B cell (primary cell): Measurements from ENCODE around the gene GPR25. TPM values are rescaled to one million over a fixed set of nuclear protein-coding genes. Genes with fewer than 3 reads are reported as not detected.

Experiments
- ATAC-seq: fragments of 200-7000 bp; cut with Tn5 transposase; one replicate; pipeline ENCODE4 v1.10.0; 2021; ENCODE audit warnings: low read depth, mild to moderate bottlenecking, moderate number of reproducible peaks, moderate library complexity
- CTCF ChIA-PET: fragments of 350-600 bp; sonication (Branson Sonifier 250); formaldehyde crosslinking; loops from one replicate; lab custom pipeline; 2021; ENCODE audit warnings: antibody characterized with exemption, inconsistent platforms; lab: Charles Lee
- POLR2A ChIA-PET: fragments of 350-600 bp; sonication (Branson Sonifier 250); formaldehyde crosslinking; loops from one replicate; lab custom pipeline; 2021; ENCODE audit warnings: antibody characterized with exemption; lab: Charles Lee
- DNase-seq: peaks from one replicate; pipeline ENCODE4 v3.0.0; 2013
- H2AFZ ChIP-seq: 2 replicates; pipeline ENCODE4 v1.6.1; 2012; ENCODE audit warnings: mild to moderate bottlenecking, low read depth, low read length; ENCODE audit not compliant: insufficient read depth, poor library complexity, severe bottlenecking
- H3K27ac ChIP-seq, 2 donors: 1 replicate in 1 of 2; 2 replicates in 1 of 2; pipeline ENCODE4 v1.5.1; 2012 to 2013; ENCODE audit warnings: low read length in 2 of 2, mild to moderate bottlenecking in 2 of 2, moderate library complexity in 1 of 2
- H3K27me3 ChIP-seq, 4 experiments: fragments of 200-600 bp in 1 of 4; sonication (generic) in 1 of 4; replicated peaks in 1 of 4; 1 replicate in 2 of 4; 2 replicates in 2 of 4; pipeline versions ENCODE4 v1.6.1 to v1.7.0; 2013 to 2016; ENCODE audit warnings: low read length in 3 of 4, mild to moderate bottlenecking in 2 of 4, mixed read lengths in 1 of 4, moderate library complexity in 1 of 4; ENCODE audit not compliant: insufficient read depth in 4 of 4, control insufficient read depth in 3 of 4; ENCODE audit errors: control extremely low read depth in 1 of 4
- H3K36me3 ChIP-seq, 2 experiments: replicated peaks in 1 of 2; 1 replicate in 1 of 2; 2 replicates in 1 of 2; pipeline versions ENCODE4 v1.6.1 to v1.7.1; 2013; ENCODE audit warnings: low read length in 1 of 2; ENCODE audit not compliant: insufficient read depth in 2 of 2, control insufficient read depth in 1 of 2; ENCODE audit errors: control extremely low read depth in 1 of 2, extremely low read depth in 1 of 2
- H3K4me1 ChIP-seq, 2 donors: fragments of 200-600 bp in 1 of 2; sonication (generic) in 1 of 2; 1 replicate in 1 of 2; 2 replicates in 1 of 2; pipeline versions ENCODE4 v1.5.1 to v1.6.1; 2013 to 2017; ENCODE audit warnings: low read length in 2 of 2; ENCODE audit not compliant: control insufficient read depth in 2 of 2, insufficient read depth in 2 of 2
- H3K4me2 ChIP-seq: replicated peaks from 2 replicates; pipeline ENCODE3; 2012; ENCODE audit warnings: mild to moderate bottlenecking, low read depth, low read length; ENCODE audit not compliant: poor library complexity, severe bottlenecking
- H3K4me3 ChIP-seq, 5 experiments: fragments of 200-600 bp in 1 of 5; sonication (generic) in 1 of 5; 1 replicate in 3 of 5; 2 replicates in 2 of 5; pipeline versions ENCODE4 v1.5.1 to v1.7.0; 2011 to 2016; ENCODE audit warnings: low read length in 4 of 5, mild to moderate bottlenecking in 4 of 5, low read depth in 2 of 5, control low read depth in 1 of 5, moderate library complexity in 1 of 5; ENCODE audit not compliant: insufficient read depth in 1 of 5; ENCODE audit errors: control extremely low read depth in 1 of 5, extremely low read depth in 1 of 5
- H3K79me2 ChIP-seq: fragments of 200-600 bp; sonication (generic); one replicate; pipeline ENCODE4 v1.6.0; 2016; ENCODE audit warnings: low read length; ENCODE audit not compliant: control insufficient read depth, insufficient read depth
- H3K9ac ChIP-seq: fragments of 200-600 bp; sonication (generic); 2 replicates; pipeline ENCODE4 v1.6.1; 2017; ENCODE audit warnings: mild to moderate bottlenecking, low read length, moderate library complexity
- H3K9me3 ChIP-seq, 3 donors: one replicate each; pipeline versions ENCODE4 v1.6.1 to v1.7.1; 2013; ENCODE audit warnings: low read length in 2 of 3; ENCODE audit not compliant: control insufficient read depth in 2 of 3, insufficient read depth in 1 of 3; ENCODE audit errors: control extremely low read depth in 1 of 3
- H4K20me1 ChIP-seq: 2 replicates; pipeline ENCODE4 v1.6.0; 2012; ENCODE audit warnings: mild to moderate bottlenecking, low read length; ENCODE audit not compliant: insufficient read depth, control insufficient read depth, poor library complexity, severe bottlenecking
- H3K27ac Mint-ChIP-seq: one replicate; pipeline ENCODE4 v1.8.0; 2021; ENCODE audit warnings: mixed read lengths
- H3K27me3 Mint-ChIP-seq: one replicate; pipeline ENCODE4 v1.8.0; 2021; ENCODE audit warnings: mixed read lengths
- H3K4me1 Mint-ChIP-seq: one replicate; pipeline ENCODE4 v1.8.0; 2021; ENCODE audit warnings: mixed read lengths
- H3K4me3 Mint-ChIP-seq: one replicate; pipeline ENCODE4 v1.8.0; 2021; ENCODE audit warnings: mixed read lengths
- H3K9me3 Mint-ChIP-seq: one replicate; pipeline ENCODE4 v1.8.0; 2022; ENCODE audit warnings: mixed read lengths; ENCODE audit not compliant: insufficient read depth
- EZH2 ChIP-seq: IDR thresholded peaks from 2 replicates; pipeline ENCODE4 v1.6.1; 2012; ENCODE audit warnings: borderline replicate concordance, low read depth, mild to moderate bottlenecking, moderate library complexity, low read length; ENCODE audit not compliant: insufficient read depth, poor library complexity, severe bottlenecking
- whole genome bisulfite sequencing: methylation state at CpG from one replicate; pipeline ENCODE4 v1.1.5; 2013; ENCODE audit warnings: missing lambda C conversion rate; ENCODE audit not compliant: insufficient coverage; 5-methylcytosine and 5-hydroxymethylcytosine counted together
- intact Hi-C: fragments of 100-400 bp; cut with micrococcal nuclease; formaldehyde crosslinking; loops from one replicate; pipeline ENCODE4 v1.10.0; 2022
- polyA plus RNA-seq: library from polyadenylated mRNA; depleted of rRNA; stranded (reverse); fragments of >200 nt; gene quantifications from 2 replicates; pipeline ENCODE4 v1.2.3, GENCODE V29; 2012
- total RNA-seq, 2 donors: library from RNA; stranded (reverse); fragments of 120-200 nt in 1 of 2; gene quantifications; 1 replicate in 1 of 2; 2 replicates in 1 of 2; pipeline versions ENCODE4 v1.2.3 to v1.2.4, GENCODE V29; 2013 to 2022
- TF ChIP-seq, protein P1 (sequence below): fragments of 200-600 bp; IDR thresholded peaks from one replicate; pipeline ENCODE4 v1.8.0; 2022; ENCODE audit warnings: antibody characterized with exemption, mild to moderate bottlenecking

GPR25 gene
- total and polyA plus RNA-seq, 2 donors (not counting 1 experiment from before 2014, with no cell fraction given) = 1.8 to 3.1 TPM

- Mint-ChIP-seq H3K4me1 (peaks cover 37% of the 10 kb centered on the region), H3K4me3 (peak overlapping the region; percentile 44), H3K27me3 (peaks cover 18% of the 10 kb centered on the region), H3K27ac (no peak overlapping the region), H3K9me3 (no peaks in the 10 kb centered on the region)
- no peak overlapping the region for H3K4me2 ChIP-seq
- intact Hi-C loops = no loop called here
- H3K4me3 ChIP-seq = no peak overlapping the region
- ChIA-PET POLR2A (no interaction called here), CTCF (no interaction called here)
- H3K79me2 ChIP-seq = no peaks in the 10 kb centered on the region
- no peaks in the 10 kb centered on the region for H3K36me3 ChIP-seq
- no peak overlapping the region for H3K27ac ChIP-seq
- WGBS = 91% methylated on average over 5 of the region's 5 CpGs
- H3K9me3 ChIP-seq = no peaks in the 10 kb centered on the region
- peaks cover 30 to 42% of the 10 kb centered on the region in 2 donors for H3K4me1 ChIP-seq
- no peak overlapping the region for H2AFZ ChIP-seq
- no peak for DNase-seq
- no peak for ATAC-seq
- H3K27me3 ChIP-seq = peaks cover 0 to 28% (median 4%) of the 10 kb centered on the region in 4 experiments
- TF ChIP-seq, protein P1, sequence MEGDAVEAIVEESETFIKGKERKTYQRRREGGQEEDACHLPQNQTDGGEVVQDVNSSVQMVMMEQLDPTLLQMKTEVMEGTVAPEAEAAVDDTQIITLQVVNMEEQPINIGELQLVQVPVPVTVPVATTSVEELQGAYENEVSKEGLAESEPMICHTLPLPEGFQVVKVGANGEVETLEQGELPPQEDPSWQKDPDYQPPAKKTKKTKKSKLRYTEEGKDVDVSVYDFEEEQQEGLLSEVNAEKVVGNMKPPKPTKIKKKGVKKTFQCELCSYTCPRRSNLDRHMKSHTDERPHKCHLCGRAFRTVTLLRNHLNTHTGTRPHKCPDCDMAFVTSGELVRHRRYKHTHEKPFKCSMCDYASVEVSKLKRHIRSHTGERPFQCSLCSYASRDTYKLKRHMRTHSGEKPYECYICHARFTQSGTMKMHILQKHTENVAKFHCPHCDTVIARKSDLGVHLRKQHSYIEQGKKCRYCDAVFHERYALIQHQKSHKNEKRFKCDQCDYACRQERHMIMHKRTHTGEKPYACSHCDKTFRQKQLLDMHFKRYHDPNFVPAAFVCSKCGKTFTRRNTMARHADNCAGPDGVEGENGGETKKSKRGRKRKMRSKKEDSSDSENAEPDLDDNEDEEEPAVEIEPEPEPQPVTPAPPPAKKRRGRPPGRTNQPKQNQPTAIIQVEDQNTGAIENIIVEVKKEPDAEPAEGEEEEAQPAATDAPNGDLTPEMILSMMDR = no peak
- no peak for TF ChIP-seq EZH2
- no peaks in the 10 kb centered on the region for H4K20me1 ChIP-seq
- no peak overlapping the region for H3K9ac ChIP-seq
These were observed 2.6 kb downstream of the GPR25 start for GRCh38 chr1:200875416-200875815.

DNA sequence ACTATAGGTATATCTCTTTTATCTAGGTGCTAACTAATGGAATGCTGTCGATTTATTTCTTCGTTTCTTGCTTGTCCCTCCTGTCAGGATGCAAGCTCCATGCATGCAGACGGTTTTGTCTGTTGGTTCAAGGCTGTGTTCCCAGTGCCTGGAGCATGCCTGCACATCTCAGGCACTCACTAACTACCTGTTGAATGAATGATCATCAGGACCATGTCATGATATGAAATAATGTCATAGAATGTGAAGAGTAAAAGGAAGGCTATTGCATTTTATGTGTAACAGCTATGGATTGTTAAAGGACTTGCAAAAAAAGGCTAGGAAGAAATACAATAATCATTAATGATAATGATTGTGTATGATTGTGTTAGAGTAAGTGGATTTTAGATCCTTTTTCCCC lies 4.2 kb downstream of the GPR25 start:
- no peak overlapping the region for H3K9ac ChIP-seq
- H3K79me2 ChIP-seq = no peaks in the 10 kb centered on the region
- ChIA-PET POLR2A (interaction anchor here (0.7 kb wide), 1 partner anchor 9 kb away, joined by 5 read pairs; no protein-coding TSS in a partner anchor), CTCF (no interaction called here)
- no peak overlapping the region for H3K27ac ChIP-seq
- Mint-ChIP-seq H3K27me3 (peaks cover 16% of the 10 kb centered on the region), H3K4me1 (peaks cover 24% of the 10 kb centered on the region), H3K27ac (no peak overlapping the region), H3K9me3 (no peaks in the 10 kb centered on the region), H3K4me3 (no peak overlapping the region)
- H3K4me1 ChIP-seq = peaks cover 15 to 26% of the 10 kb centered on the region in 2 donors
- H3K4me2 ChIP-seq = no peak overlapping the region
- no peaks in the 10 kb centered on the region for H3K9me3 ChIP-seq
- H3K36me3 ChIP-seq = no peaks in the 10 kb centered on the region
- no peak for TF ChIP-seq EZH2
- TF ChIP-seq, protein P1 = no peak
- intact Hi-C loops = no loop called here
- H2AFZ ChIP-seq = no peak overlapping the region
- H3K4me3 ChIP-seq = no peak overlapping the region
- DNase-seq = no peak
- H3K27me3 ChIP-seq = peaks cover 0 to 28% (median 4%) of the 10 kb centered on the region in 4 experiments
- H4K20me1 ChIP-seq = no peaks in the 10 kb centered on the region
- no peak for ATAC-seq
- WGBS = 96% methylated on average over 3 of the region's 3 CpGs
